Urothelium cell line (cell line): ENCODE data around the gene YWHAG.
"Not testable (repeated sequence)": the region's sequence is repeated elsewhere in the genome, so short reads cannot be mapped to it uniquely, and the experiment has no call there.

ENCODE experiments used
- DNase-seq: peaks from one replicate; pipeline ENCODE4 v3.0.0; 2011; ENCODE audit warnings: low spot score, mixed read lengths
- FAIRE-seq: peaks from 2 replicates; lab custom pipeline; 2011; peaks lifted over from hg19 to GRCh38; lab: Jason Lieb, UNC

Gene YWHAG

DNA sequence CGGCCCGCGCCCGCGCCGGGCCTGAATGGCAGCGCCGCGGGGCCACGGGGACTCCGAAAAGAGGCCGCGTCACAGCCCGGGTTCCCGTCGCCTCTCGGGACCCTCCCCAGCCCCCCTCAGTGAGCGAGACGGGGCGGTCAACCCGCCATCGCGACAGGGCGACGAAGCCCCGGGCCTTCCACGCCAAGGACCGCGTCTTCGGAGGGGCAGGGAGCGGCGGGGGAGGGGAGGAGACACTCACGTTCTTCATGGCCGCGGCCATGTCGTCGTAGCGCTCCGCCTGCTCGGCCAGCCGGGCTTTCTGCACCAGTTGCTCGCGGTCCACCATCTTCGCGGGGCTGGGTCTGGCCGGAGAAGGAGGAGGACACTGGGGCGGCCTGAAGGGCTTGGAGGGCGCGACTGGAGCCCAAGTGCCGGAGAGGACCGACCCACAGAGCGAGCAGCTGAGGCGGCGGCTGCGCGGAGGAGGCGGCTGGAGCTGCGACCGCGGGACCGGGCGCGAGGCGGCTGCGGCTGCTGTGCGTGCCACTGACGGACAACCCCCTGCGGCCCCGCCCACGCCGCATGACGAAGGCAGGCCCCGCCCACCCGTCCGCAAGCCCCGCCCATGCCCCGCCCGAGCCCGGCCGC is at the start of gene YWHAG:
YWHAG (minus strand) TSS at position 511 of the 630 bp plus-strand sequence; CDS start at position 328, 183 bp downstream.
- DNase-seq (peak; percentile 93), FAIRE-seq (peak; percentile 88)

DNA sequence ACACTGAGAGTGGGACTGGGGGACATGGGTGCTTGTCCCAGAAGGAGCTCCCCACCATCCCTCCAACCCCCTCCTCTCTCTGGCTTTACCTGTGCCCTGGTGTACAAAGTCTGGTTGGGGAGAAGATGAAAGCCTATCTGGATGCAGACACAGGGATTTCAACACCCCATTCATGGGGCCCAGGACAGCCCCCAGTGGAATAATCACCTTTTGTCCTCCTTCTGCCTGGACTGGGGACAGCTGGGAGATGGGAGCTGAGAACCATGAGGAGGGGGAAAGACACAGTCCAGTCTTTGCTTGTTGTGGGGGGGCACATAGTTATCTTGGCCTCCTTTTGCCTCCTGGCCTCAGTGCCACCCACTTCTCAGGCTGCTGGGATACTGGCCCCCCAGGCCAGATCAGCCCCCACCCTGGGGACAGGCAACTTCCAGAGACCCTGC is 49.4 kb upstream of the YWHAG start:
- no peak for FAIRE-seq
- no peak for DNase-seq

DNA sequence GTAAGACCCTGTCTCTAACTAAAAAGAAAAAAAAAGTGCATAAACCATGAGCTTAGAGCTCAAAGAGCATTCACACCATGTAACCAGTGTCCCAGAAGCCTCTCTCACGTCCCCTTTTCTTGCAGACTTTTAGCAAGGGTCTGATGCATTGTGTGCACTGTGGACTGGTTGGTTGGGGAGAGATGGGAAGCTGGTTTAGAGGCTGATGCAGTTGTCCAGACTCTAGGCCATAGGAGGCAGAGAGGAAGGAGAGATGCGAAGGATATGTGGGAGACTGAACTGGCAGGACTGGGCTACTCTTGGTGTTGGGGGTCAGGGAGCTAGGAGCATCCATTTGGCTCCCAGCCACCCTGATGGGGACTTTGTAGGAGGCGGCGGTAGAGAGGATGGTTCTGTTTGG is 48.9 kb upstream of the YWHAG start:
- DNase-seq (no peak), FAIRE-seq (no peak)

DNA sequence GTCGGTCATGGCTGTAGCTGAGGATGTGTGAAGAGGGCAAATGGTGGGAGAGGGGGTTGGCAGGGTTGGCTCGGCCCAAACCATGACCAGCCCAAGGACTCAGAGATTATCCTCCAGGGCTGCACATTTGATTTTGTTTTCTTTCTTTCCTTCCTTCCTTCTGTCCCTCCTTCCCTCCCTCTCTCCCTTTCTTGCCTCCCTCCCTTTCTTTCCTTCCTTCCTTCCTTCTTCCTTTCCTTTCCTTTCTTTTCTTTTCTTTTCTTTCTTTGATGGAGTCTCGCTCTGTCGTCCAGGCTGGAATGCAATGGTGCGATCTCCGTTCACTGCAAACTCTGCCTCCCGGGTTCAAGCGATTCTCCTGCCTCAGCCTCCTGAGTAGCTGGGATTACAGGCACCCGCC is 46.9 kb upstream of the YWHAG start:
- FAIRE-seq (no peak), DNase-seq (no peak)

DNA sequence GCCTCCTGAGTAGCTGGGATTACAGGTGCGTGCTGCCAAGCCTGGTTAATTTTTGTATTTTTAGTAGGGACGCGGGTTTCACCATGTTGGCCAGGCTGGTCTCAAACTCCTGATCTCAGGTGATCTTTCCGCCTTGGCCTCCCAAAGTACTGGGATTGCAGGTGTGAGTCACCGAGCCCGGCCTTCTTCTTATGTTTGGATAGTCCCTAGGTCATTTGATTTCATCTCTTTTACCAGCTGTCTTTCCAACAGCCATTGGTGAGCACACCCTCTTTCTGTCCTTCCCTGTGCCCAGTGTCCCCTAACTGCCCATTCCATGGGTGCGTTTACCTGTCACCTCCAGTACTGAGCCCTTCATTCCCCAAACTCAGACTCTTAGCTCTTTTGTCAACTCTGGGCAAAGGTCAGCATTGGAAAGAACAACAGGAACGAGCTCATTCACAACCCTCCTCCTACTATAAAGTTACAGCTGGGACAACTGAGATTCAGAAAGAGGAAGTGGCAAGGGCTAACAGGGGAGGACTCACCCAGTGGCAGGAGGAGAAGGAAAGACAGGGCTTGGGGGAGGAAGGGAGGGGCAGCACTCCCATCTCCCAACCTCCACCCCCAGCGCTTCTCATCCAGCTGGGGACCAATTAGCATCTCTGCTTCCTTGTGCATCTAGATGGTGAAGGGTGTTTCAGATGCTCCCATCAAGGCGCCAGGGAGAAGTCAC is 45.1 kb upstream of the YWHAG start:
- FAIRE-seq: no peak

DNA sequence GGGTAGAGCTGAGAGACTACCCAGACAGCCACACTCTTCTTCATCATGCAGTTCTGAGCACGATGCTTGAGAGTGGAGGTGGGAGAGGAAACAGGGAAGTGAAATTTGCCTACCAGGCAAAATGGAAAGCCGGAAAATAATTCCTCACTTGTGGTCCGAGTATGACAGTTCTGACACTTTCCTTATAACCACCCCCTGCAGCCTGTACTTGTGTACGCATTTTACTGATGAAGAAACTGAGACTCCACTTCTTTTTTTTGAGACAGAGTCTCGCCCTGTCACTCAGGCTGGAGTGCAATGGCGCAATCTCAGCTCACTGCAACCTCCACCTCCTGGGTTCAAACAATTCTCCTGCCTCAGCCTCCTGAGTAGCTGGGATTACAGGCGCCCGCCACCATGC is 44.3 kb upstream of the YWHAG start:
- FAIRE-seq, DNase-seq: not testable (repeated sequence)

More for the DNA sequence above, 45.1 kb upstream of the YWHAG start:
- no peak for DNase-seq

DNA sequence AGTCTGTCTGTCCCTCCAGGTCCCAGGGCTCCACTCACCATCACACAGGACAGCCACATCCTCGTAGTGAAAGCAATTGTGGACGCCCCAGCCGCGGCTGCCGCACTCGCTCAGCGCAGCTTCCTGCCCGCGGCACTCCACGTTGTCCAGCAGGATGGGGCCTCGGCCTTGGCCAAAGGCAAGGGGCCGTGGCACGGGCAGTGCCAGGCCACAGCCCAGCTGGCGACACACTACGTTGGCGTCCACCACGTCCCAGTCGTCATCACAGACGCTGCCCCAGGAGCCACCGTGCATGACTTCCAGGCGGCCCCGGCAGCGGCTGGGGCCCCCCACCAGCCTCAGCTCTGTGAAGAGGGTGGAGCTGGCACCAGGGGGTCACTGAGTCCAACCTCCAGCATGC is 41.5 kb upstream of the YWHAG start:
- no peak for FAIRE-seq
- no peak for DNase-seq

DNA sequence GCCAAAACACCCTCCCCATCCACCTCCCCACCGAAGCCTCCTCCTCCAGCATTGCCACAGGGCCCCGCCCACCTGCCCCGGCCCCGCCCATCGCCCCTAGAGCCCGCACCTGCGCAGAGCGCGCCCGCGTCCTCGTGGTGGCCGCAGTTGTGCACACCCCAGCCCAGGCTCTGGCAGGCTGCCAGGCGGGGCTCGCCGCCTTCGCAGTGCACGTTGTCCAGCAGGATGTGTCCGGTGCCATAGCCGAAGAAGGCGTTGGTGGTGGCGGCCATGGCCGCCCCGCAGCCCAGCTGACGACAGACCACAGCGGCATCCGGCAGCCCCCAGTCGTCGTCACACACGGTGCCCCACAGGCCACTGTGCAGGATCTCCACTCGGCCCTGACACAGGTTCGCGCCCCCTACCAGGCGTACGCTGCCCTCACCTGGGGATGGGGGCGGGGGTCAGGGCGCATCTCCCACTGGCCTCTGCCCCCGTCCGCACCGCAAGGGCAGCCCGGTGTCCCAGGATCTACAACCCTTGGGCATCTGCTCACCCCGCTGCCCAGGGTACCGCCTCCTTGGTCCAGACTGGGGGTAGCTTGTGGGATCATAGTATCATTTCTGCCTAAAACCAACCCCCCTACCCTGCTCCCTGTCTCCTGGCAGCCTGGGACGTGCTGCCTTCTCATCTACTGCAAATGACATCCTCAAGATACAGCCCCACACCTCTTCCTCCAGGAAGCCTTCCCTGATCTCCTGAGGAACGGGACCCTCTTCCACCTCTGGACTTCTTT is 38.8 kb upstream of the YWHAG start:
- DNase-seq (peak; percentile 59), FAIRE-seq (no peak)

DNA sequence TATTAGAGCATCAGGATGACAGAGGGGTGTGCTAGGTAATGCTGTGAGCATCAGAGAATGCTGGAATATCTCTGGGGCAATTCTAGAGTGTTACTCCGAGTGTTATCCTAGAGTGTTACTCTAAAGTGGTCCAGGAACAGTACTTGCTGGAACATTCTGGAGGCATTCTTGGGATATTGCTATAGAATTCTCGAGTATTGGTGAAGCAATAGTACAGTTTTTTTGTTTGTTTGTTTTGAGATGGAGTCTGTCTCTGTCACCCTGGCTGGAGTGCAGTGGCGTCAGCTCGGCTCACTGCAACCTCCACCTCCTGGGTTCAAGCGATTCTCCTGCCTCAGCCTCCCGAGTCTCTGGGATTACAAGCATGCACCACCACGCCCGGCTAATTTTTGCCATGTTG is 38.1 kb upstream of the YWHAG start:
- FAIRE-seq (no peak), DNase-seq (no peak)

DNA sequence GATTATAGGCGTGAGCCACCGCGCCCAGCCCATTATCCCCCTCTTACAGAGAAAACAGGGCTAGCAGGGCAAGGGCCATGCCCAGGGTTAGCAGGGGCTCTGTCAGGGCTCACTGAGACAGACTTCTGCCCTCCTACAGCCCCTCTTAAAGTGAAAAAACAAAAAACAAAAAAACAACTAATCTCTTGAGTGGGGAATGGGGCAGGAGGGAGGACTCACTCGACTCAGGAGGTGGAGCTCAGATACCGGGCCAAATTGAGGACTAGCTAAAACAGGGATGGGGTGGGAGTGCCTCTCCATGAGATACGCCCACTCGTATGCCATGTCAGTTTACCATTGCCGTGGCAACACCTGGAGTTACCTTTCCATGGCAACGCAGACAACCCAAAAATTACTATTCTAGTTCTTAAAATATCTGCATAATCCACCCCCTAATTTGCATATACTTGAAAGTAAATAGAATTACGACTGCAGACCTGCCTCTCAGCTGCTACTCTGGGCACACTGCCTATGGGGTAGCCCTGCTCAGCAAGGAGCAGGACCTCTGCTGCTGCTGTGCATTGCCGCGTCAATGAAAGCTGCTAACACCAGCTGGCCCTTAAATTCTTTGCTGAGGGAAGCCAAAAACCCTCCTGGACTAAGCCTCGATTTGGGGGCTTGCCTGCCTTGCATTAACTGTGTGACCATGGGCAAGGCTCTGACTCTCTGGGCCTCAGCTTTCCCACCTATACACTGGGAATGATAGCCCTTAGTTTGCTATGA is 37.4 kb upstream of the YWHAG start:
- FAIRE-seq: no peak
- DNase-seq: no peak

DNA sequence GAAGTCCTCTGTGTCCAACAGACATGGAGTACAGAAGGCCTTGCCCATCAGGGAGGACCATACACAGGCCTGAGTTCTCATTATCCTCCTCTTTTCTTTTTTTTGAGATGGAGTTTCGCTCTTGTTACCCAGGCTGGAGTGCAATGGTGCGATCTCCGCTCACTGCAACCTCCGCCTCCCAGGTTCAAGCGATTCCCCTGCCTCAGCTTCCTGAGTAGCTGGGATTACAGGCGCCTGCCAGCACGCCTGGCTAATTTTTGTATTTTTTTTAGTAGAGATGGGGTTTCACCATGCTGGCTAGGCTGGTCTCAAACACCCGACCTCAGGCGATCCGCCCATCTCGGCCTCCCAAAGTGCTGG is 36.8 kb upstream of the YWHAG start:
- FAIRE-seq, DNase-seq: not testable (repeated sequence)

DNA sequence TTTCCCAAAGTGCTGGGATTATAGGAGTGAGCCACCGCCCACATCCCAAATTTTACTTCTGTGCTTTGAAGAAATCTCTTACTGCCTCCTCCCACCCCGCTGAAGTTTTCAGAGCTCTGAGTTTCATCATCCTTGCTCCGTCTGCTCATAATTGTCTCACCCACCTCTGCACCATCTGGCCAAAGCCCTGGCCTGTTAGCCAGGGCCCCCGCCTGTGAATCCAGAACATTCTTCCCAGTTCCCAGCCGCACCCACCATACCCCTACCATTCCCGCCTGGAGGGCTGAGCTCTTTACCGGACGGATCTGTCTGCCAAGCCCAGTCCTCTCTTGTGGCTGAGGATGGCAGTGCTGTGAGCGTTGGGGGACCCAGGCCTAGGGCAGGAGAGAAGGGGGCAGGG is 36.2 kb upstream of the YWHAG start:
- DNase-seq: no peak

DNA sequence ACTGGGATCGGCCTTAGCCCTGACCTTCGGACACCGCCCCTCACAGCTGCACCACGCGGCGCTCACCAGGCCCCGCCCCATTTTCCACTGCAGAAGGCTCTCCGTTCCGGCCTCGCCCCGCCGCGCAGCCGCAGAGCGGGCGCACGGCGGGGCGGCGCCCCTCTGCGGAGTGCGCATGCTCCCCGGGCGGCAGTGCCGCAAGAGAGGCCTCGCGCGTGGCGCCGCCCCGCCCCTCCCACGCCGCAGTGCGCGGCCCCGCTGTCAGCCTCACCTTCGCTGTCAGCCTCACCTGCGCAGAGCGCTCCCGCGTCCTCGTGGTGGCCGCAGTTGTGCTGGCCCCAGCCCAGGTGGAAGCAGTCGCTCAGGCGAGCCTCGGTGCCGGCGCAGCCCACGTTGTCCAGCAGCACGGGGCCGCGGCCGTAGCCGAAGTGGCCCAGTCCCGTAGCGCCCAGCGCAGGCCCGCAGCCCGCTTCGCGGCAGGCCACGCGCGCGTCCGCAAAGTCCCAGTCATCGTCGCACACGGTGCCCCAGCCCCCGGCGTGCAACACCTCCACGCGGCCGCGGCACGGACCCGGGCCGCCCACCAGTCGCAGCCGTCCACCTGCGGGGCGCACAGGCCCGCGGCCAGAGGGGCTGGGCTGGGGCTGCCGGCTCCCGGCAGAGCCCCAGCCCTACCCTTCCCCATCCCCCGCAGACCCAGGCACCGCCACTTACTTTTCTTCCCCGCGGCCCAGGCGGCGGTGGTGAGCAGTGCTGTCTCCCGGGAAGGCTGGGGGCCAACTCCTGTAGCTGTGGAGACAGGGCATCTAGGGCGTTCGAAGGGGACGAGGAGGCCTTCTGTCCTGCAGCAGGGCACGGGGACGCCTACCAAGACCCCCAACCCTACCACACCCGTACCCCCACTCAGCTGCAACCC is 34.6 kb upstream of the YWHAG start:
- FAIRE-seq (no peak), DNase-seq (peak; percentile 95)

More for the DNA sequence above, 36.2 kb upstream of the YWHAG start:
- FAIRE-seq: no peak

DNA sequence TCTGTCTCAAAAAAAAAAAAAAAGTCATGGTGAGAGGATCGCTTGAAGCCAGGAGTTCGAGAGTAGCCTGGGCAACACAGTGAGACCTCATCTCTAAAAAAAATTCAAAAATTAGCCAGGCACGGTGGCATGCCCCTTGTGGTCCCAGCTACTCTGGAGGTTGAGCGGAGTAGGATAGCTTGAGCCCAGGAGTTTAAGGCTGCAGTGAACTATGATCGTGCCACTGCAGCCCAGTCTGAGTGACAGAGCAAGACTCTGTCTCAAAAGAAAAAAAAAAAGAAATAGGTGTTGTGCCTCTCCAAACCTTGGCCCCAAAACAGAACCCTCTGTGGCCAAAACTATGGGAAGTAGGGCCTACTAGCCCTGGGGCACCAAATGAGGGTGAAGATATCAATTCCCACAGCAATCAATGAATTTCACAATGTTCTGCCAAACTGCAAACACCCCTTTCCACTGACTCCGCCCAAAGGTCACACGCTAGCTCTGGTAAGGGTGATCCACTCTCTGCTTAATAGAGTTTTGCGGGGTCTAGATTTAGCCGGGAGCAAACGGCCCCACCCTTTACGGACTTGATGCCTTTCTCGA is 33.8 kb upstream of the YWHAG start:
- DNase-seq: no peak
- FAIRE-seq: no peak

DNA sequence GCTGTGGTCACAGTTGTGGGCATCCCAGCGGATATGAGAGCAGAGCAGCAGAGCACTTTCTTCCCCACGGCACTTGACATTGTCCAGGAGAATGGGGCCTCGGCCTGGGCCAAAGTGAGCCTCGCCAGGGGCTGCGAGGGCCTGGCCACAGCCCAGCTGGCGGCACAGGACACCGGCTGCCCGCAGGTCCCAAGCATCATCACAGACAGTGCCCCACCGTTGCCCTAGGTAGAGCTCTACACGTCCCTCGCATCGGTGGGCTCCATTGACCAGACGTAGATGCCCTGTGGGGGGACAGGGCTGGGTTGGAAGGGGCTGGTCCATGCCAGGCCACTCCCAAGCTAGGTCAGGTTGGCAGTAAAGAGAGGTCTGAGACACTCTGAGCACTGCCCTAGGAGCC is 31.3 kb upstream of the YWHAG start:
- FAIRE-seq: no peak

DNA sequence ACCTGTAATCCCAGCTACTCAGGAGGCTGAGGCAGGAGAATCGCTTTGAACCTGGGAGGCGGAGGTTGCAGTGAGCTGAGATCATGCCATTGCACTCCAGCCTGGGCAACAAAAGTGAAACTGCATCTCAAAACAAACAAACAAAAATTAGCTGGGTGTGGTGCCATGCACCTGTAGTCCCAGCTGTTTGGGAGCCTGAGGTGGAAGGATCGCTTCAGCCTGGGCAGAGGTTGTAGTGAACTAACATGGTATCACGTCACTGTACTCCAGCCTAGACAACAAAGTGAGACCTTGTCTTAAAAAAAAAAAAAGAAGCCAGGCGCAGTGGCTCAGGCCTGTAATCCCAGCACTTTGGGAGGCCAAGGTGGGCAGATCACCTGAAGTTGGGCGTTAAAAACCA is 29.0 kb upstream of the YWHAG start:
- DNase-seq, FAIRE-seq: not testable (repeated sequence)

More for the DNA sequence above, 31.3 kb upstream of the YWHAG start:
- DNase-seq: no peak

DNA sequence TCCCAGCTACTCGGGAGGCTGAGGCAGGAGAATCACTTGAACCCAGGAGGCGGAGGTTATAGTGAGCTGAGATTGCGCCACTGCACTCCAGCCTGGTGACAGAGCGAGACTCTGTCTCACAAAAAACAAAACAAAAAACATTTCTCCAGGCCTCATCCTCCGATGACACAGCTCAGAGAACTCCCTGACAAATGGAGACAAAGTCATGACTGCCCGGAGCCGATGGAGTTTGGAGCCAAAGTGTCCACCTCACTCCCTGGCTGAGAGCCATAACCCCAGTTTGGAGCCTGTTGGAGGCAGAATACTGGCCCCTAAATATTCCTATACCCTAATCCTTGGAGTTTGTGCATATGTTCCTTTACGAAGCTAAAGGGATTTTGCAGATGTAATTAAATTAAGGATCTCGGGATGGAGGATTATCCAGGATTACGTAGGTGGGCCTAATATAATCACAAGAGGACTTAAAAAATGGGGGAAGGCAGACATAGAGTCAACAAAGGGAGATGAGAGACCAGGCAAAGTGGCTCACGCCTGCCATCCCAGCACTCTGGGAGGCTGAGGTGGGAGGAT is 28.0 kb upstream of the YWHAG start:
- no peak for DNase-seq
- FAIRE-seq: no peak

DNA sequence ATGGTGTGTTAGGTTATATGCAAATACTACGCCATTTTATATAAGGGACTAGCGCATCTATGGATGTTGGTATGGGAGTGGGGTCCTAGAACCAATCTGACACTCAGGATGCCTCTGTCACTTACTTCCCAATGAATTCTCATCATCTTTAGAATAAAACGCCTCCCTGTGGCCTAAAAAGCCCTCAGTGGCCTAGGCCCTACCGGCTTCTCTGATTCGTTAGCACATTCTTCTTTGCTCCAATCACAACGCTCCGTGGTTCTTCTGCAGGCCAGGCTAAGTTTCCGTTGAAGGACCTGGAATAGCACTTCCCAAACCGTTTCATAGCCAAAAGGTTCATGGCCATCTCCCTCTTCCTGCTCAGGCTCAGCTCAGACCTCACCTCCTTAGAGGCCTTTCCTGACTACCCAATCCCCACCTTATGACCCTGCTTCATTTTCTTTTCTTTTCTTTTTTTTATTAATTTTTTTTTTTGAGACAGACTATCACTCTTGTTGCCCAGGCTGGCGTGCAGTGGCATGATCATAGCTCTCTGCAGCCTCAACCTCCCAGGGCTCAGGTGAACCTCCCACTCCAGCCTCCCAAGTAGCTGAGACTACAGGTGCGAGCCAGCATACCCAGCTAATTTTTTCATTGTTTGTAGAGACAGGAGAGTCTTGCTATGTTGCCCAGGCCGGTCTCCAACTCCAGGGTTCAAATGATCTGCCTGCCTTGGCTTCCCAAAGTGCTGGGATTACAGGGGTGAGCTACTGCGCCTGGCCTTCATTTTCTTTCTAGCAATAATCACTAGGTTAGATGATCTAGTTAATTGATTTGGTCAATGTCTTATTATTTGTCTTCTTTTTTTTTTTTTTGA is 24.5 kb upstream of the YWHAG start:
- DNase-seq (no peak), FAIRE-seq (no peak)
